Panc1 (cell line): Measurements from ENCODE around the gene TTC13. TPM values are rescaled to one million over a fixed set of nuclear protein-coding genes. Genes with fewer than 3 reads are reported as not detected.

Experiments
- ATAC-seq: fragments of 200-7000 bp; cut with Tn5 transposase; 2 replicates; pipeline ENCODE4 v1.9.1; 2020; ENCODE audit warnings: mild to moderate bottlenecking, moderate library complexity
- BruUV-seq: library from RNA; stranded (reverse); fragments of 400-500 nt; replicated peaks from 2 replicates; lab custom pipeline; 2021; lab: Mats Ljungman, UMichigan
- CTCF ChIA-PET: fragments of 300-600 bp; sonication (Branson Sonifier 250); formaldehyde crosslinking; loops from one replicate; lab custom pipeline; 2022; ENCODE audit warnings: antibody characterized with exemption; lab: Charles Lee
- POLR2A ChIA-PET: fragments of 300-600 bp; sonication (Branson Sonifier 250); formaldehyde crosslinking; loops from one replicate; lab custom pipeline; 2022; ENCODE audit warnings: antibody characterized with exemption; lab: Charles Lee
- DNase-seq: peaks from one replicate; pipeline ENCODE4 v3.0.0-alpha.2; 2010; ENCODE audit warnings: low read depth, low spot score
- H3K27ac ChIP-seq: 2 replicates; pipeline ENCODE4 v1.5.1; 2011; ENCODE audit warnings: mild to moderate bottlenecking, low read length, inconsistent platforms
- H3K27me3 ChIP-seq: fragments of 200-500 bp; sonication (Bioruptor generic); 2 replicates; pipeline ENCODE4 v1.6.0; 2014; ENCODE audit warnings: low read length, inconsistent platforms; ENCODE audit not compliant: control insufficient read depth, insufficient read depth
- H3K36me3 ChIP-seq: fragments of 200-500 bp; sonication (Bioruptor generic); 2 replicates; pipeline ENCODE4 v1.5.1; 2014; ENCODE audit warnings: inconsistent platforms, mild to moderate bottlenecking, low read length, moderate library complexity; ENCODE audit not compliant: control insufficient read depth, insufficient read depth
- H3K4me1 ChIP-seq: 2 replicates; pipeline ENCODE4 v1.5.1; 2011; ENCODE audit warnings: inconsistent platforms, mild to moderate bottlenecking, low read length, moderate library complexity; ENCODE audit not compliant: control insufficient read depth, insufficient read depth
- H3K4me3 ChIP-seq, 2 experiments: 2 replicates each; pipeline ENCODE4 v1.5.1; 2011 to 2012; ENCODE audit warnings: low read depth in 2 of 2, low read length in 2 of 2, mild to moderate bottlenecking in 2 of 2, inconsistent platforms in 1 of 2, moderate library complexity in 1 of 2
- H3K9me3 ChIP-seq: fragments of 200-500 bp; sonication (Bioruptor generic); 2 replicates; pipeline ENCODE4 v1.5.1; 2014; ENCODE audit warnings: low read depth, mild to moderate bottlenecking, inconsistent platforms, low read length, moderate library complexity; ENCODE audit not compliant: control insufficient read depth, insufficient read depth
- POLR2AphosphoS5 ChIP-seq: IDR thresholded peaks from 2 replicates; pipeline ENCODE4 v1.6.1; 2012; ENCODE audit warnings: mild to moderate bottlenecking, low read depth, low read length, moderate library complexity
- SIN3A ChIP-seq: IDR thresholded peaks from 2 replicates; pipeline ENCODE4 v1.6.1; 2012; ENCODE audit warnings: low read depth, mild to moderate bottlenecking, low read length, moderate library complexity, borderline replicate concordance; ENCODE audit not compliant: insufficient read depth
- TCF7L2 ChIP-seq: IDR thresholded peaks from 2 replicates; pipeline ENCODE4 v1.6.1; 2011; ENCODE audit warnings: mild to moderate bottlenecking, low read depth, low read length, inconsistent platforms
- in situ Hi-C: cut with HindIII; loops from 2 replicates; pipeline ENCODE4 v1.10.0; 2016; ENCODE audit warnings: low sequenced_read_pairs, low pct_unique_long_range_greater_than_20kb
- intact Hi-C: fragments of 100-400 bp; cut with micrococcal nuclease; formaldehyde crosslinking; loops from one replicate; pipeline ENCODE4 v1.10.0; 2022; ENCODE audit not compliant: unreplicated experiment
- total RNA-seq: library from RNA; stranded (reverse); gene quantifications from one replicate; pipeline ENCODE4 v1.2.1, GENCODE V29; 2021; ENCODE audit not compliant: unreplicated experiment
- TF ChIP-seq, protein P1 (sequence below), 2 experiments: IDR thresholded peaks; 2 replicates each; pipeline ENCODE4 v1.6.1; 2011 to 2012; ENCODE audit warnings: low read depth in 2 of 2, control low read depth in 1 of 2, low read length in 1 of 2, mild to moderate bottlenecking in 1 of 2, moderate library complexity in 1 of 2; ENCODE audit not compliant: insufficient read depth in 1 of 2
- TF ChIP-seq, protein P2 (sequence below): fragments of 450-650 bp; IDR thresholded peaks from 2 replicates; pipeline ENCODE4 v1.5.1; 2017; ENCODE audit warnings: mild to moderate bottlenecking

TTC13 gene
- total RNA-seq, 1 experiment from 2014 or later: 19.0 TPM

DNA sequence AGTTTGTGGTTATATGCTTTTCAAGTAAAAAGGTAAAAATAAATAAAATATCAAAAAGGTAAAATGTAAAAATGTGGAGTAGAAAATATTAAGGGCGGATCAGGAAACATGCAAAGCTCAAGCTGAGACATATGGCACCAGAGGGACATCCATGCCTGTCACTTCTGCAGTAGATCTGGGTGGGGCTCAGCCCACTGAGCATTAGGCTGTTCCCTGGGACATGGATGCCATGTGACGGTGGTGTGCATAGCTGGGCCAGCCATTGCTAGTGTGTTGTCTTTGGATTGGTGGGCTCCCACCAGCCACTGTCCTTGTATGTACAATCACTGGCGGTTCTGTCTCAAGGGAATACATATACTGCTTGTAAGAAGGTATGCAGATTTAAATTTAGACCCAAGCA, 3.0 kb downstream of the TTC13 start:
- Histone ChIP-seq H3K27ac (no peak overlapping the region), H3K4me3 (no peak overlapping the region), H3K4me1 (peaks cover 9% of the 10 kb centered on the region), H3K9me3 (no peaks in the 10 kb centered on the region), H3K36me3 (peaks cover 2% of the 10 kb centered on the region; the same call in 1 of the 2 replicates), H3K27me3 (no peaks in the 10 kb centered on the region)
- no TSS peak for BruUV-seq
- intact Hi-C loops (no loop called here), in situ Hi-C loops (no loop called here)
- DNase-seq: no peak
- CTCF ChIA-PET: no interaction called here
- POLR2A ChIA-PET: interaction anchor here (0.5 to 0.6 kb wide), 2 partner anchors 35 to 62 kb away, joined by 3 read pairs; no protein-coding TSS in a partner anchor
- no peak for ATAC-seq
- no peak for TF ChIP-seq POLR2AphosphoS5
- TF ChIP-seq, protein P1, sequence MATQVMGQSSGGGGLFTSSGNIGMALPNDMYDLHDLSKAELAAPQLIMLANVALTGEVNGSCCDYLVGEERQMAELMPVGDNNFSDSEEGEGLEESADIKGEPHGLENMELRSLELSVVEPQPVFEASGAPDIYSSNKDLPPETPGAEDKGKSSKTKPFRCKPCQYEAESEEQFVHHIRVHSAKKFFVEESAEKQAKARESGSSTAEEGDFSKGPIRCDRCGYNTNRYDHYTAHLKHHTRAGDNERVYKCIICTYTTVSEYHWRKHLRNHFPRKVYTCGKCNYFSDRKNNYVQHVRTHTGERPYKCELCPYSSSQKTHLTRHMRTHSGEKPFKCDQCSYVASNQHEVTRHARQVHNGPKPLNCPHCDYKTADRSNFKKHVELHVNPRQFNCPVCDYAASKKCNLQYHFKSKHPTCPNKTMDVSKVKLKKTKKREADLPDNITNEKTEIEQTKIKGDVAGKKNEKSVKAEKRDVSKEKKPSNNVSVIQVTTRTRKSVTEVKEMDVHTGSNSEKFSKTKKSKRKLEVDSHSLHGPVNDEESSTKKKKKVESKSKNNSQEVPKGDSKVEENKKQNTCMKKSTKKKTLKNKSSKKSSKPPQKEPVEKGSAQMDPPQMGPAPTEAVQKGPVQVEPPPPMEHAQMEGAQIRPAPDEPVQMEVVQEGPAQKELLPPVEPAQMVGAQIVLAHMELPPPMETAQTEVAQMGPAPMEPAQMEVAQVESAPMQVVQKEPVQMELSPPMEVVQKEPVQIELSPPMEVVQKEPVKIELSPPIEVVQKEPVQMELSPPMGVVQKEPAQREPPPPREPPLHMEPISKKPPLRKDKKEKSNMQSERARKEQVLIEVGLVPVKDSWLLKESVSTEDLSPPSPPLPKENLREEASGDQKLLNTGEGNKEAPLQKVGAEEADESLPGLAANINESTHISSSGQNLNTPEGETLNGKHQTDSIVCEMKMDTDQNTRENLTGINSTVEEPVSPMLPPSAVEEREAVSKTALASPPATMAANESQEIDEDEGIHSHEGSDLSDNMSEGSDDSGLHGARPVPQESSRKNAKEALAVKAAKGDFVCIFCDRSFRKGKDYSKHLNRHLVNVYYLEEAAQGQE (IDR thresholded peaks at IDR 0.05; ENCODE audit: insufficient read depth in 1 of 2, low read depth in 2 of 2, low read length in 1 of 2): no peak
- TF ChIP-seq, protein P2, sequence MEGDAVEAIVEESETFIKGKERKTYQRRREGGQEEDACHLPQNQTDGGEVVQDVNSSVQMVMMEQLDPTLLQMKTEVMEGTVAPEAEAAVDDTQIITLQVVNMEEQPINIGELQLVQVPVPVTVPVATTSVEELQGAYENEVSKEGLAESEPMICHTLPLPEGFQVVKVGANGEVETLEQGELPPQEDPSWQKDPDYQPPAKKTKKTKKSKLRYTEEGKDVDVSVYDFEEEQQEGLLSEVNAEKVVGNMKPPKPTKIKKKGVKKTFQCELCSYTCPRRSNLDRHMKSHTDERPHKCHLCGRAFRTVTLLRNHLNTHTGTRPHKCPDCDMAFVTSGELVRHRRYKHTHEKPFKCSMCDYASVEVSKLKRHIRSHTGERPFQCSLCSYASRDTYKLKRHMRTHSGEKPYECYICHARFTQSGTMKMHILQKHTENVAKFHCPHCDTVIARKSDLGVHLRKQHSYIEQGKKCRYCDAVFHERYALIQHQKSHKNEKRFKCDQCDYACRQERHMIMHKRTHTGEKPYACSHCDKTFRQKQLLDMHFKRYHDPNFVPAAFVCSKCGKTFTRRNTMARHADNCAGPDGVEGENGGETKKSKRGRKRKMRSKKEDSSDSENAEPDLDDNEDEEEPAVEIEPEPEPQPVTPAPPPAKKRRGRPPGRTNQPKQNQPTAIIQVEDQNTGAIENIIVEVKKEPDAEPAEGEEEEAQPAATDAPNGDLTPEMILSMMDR: no peak
- TF ChIP-seq TCF7L2: no peak
- TF ChIP-seq SIN3A: no peak

- Histone ChIP-seq H3K27ac (no peak overlapping the region), H3K27me3 (no peaks in the 10 kb centered on the region), H3K4me1 (peaks cover 9% of the 10 kb centered on the region), H3K36me3 (no peaks in the 10 kb centered on the region; the same call in 1 of the 2 replicates), H3K4me3 (no peak overlapping the region), H3K9me3 (no peaks in the 10 kb centered on the region)
- intact Hi-C loops (no loop called here), in situ Hi-C loops (no loop called here)
- CTCF ChIA-PET: no interaction called here
- POLR2A ChIA-PET: no interaction called here
- TF ChIP-seq, protein P1 (IDR thresholded peaks at IDR 0.05; ENCODE audit: insufficient read depth in 1 of 2, low read depth in 2 of 2, low read length in 1 of 2): no peak
- no peak for TF ChIP-seq SIN3A
- no peak for TF ChIP-seq POLR2AphosphoS5
- TF ChIP-seq, protein P2: no peak
- TF ChIP-seq TCF7L2: no peak
- no TSS peak for BruUV-seq
- ATAC-seq (no peak), DNase-seq (no peak)
These were observed 5.8 kb downstream of the TTC13 start for GRCh38 chr1:230972855-230973271.
